NOMO-1 treated with dmso at 0.1 percent for 144 hours (cell line): ENCODE results near the gene SSNA1.

Source experiments
- DNase-seq: peaks from one replicate; lab custom pipeline; 2025; ENCODE audit not compliant: unreplicated experiment; lab: John Stamatoyannopoulos, UW

The SSNA1 gene

DNA sequence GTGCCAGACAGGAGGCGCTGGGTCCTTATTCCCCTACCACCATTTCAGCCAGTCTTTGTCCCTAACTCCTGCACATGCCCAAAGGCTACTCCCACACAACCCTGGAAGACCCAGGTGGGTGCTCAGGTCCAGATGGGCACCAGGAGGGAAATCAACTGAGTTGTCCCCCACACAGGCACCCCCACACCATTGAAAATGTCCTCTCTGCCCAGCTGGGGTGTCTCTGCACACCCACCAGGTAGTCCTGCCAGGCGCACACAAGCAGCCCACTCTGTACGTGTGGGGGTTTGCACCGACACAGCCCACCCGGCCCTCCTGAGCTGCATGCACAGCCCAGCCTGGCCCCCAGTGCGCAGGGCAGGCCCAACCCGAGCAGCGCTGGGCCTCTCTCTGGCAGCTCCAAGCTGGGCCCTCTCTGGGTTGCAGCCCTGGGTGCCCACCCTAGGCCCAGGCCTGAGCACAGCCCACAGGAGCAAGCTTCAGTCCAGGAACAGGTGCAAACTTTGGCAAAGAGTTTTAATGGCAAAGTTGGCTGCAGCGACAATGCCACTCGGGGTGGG is 31.4 kb downstream of the SSNA1 start:
- no peak for DNase-seq

DNA sequence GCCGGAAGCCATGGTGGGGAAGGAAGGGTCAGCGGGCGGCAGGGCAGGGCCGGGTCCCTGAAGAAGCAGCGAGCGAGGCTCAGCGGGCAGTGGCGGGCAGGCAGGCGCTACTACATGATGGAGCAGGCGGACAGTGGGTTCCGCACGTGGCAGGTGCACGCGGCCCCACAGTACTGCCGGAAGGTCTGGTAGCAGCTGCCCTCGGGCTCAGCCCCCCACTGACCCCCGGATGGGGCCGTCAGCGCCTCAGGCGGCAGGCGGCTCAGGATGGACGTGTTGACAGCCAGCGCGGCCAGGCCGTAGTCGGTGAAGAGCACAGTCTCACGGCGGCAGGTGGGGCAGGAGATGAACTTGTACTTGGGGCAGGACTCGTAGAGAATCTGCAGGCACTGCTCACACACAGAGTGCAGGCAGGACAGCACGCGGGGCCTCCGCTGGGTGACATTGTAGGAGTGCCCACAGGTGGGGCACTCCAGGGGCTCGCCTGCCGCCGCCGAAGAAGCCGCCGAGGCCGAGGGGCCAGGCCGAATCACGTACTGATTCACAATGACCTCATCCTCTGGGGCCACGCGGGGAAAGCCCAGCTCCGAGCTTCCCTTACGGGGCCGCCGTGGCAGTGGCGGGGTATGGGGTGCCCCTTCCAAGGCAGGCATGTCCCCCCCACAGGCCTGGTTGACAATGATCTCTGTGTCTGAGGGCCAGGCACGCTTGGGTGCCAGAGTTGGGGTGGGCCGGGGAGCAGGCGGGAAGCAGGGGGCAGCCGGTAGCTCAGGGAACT is 32.0 kb downstream of the SSNA1 start:
- no peak for DNase-seq

GRCh38 chr9:137221095-137221505 is 32.6 kb downstream of the SSNA1 start:
- DNase-seq, result no peak

- DNase-seq, result no peak
Observed at GRCh38 chr9:137221506-137222111, 33.1 kb downstream of the SSNA1 start.

GRCh38 chr9:137222190-137223077 is 34.0 kb downstream of the SSNA1 start, which contains the start of gene RNF208:
TSS of gene RNF208 (minus strand) at chr9:137222240. CDS start at chr9:137221212, 1,028 bp downstream.
- no peak for DNase-seq

GRCh38 chr9:137223078-137223970 is 34.8 kb downstream of the SSNA1 start:
- peak; percentile 98 for DNase-seq

GRCh38 chr9:137224830-137225694 is 36.6 kb downstream of the SSNA1 start, which contains the start of gene CYSRT1:
TSS of gene CYSRT1 (plus strand) at chr9:137225174. CDS start at chr9:137225622, 448 bp downstream.
- DNase-seq, result no peak

DNA sequence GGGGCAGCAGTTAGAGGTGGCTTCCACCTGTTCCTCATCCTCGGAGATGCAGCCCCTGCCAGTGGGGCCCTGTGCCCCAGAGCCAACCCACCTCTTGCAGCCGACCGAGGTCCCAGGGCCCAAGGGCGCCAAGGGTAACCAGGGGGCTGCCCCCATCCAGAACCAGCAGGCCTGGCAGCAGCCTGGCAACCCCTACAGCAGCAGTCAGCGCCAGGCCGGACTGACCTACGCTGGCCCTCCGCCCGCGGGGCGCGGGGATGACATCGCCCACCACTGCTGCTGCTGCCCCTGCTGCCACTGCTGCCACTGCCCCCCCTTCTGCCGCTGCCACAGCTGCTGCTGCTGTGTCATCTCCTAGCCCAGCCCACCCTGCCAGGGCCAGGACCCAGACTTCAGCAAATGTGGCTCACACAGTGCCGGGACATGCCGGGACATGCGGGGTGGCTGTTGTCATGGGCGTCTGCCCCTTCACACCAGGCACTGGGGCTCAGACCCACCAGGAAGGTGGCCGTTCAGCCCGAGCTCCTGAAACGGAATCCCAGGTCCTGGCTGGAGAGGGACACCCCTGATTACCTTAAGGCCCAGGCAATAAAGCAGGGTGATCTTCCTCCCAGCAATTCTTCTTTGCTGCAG is 37.3 kb downstream of the SSNA1 start:
- no peak for DNase-seq

DNA sequence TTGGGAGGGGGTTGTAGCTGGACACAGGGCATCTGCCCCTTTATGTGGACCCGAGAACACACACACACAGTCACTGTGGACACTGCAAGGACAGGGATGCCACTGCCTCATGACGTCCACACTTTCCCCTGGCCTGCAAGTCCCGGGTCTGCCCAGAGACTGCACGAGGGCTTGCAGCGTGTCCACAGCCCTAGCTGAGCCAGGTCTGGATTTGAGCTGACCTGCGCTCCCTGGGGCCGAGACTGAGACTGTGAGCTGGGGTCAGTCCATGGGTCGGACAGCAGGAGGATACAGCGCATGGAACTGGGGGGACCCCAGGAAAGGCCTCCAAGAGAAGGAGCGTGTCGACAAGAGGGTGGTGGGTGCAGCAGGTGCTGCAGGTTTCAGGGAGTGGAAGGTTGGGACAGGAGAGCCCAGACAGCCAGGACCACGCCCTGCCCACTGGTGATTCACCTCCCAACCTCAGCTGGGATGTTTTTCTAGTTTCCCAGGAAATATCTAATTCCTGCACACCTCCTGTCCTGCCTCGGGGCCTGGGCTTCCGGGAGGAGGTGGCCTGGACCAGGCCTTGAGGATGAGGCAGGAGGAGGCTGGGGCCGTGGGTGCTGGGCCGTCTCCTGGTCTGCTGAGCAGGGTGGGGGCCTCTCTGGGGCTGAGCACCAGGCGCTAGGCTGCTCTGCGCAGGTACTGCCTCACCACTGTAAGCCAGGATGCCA is 38.0 kb downstream of the SSNA1 start:
- DNase-seq, result no peak

GRCh38 chr9:137227054-137227852 is 38.8 kb downstream of the SSNA1 start, which contains the start of gene RNF224:
TSS of gene RNF224 (plus strand) at chr9:137227502. CDS start at chr9:137228336, 834 bp downstream.
- DNase-seq, result peak; percentile 67

DNA sequence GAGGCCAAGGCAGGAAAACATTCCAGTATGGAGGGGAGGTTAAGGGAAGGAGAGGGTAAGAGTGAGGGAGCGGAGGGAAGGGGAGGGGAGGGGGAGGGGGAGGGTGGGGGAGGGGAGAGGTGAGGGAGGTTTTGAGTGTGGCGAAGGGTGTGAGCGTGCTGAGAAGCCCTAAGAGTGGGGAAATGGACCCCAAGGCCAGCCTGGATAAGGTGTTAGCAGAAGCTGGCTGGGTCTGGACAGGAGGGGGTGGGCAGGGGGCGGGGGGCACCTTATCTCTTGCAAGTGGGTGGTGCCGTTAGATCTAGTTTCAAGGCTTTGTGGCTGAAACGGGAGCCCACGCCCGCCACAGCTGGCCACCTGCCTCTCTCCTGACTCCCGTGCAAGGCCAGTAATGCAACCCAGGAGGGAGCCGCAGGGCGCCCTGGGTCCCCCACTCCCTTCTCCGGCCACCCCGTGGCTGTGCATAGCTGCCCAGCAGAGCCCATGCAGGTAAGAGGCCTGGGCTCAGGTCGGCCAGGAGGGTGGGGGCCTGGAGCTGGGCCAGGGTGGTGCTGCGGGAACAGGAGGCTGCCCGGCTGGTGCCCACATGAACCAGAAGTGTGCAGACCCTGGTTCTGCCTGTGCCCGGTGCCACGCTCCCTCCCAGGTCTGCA is 39.5 kb downstream of the SSNA1 start:
- DNase-seq, result no peak

DNA sequence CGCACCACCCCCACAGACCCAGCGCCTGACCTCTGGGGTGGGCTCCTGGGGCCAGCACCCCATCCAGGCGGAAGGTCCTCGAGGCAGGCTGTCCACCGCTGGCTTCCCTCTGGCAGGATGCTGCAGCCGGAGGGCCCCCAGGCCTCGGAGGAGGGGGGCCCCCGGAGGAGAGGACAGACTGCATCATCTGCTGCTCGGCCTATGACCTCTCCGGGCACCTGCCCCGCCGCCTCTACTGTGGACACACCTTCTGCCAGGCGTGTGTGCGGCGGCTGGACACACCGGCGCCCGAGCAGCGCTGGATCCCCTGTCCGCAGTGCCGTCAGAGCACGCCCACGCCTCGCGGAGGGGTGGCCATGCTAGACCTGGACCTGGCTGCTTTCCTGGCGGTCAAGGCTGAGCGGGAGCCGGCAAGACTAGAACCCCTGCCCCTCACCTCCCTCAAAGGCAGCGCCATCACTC is 40.1 kb downstream of the SSNA1 start:
- DNase-seq, result no peak

DNA sequence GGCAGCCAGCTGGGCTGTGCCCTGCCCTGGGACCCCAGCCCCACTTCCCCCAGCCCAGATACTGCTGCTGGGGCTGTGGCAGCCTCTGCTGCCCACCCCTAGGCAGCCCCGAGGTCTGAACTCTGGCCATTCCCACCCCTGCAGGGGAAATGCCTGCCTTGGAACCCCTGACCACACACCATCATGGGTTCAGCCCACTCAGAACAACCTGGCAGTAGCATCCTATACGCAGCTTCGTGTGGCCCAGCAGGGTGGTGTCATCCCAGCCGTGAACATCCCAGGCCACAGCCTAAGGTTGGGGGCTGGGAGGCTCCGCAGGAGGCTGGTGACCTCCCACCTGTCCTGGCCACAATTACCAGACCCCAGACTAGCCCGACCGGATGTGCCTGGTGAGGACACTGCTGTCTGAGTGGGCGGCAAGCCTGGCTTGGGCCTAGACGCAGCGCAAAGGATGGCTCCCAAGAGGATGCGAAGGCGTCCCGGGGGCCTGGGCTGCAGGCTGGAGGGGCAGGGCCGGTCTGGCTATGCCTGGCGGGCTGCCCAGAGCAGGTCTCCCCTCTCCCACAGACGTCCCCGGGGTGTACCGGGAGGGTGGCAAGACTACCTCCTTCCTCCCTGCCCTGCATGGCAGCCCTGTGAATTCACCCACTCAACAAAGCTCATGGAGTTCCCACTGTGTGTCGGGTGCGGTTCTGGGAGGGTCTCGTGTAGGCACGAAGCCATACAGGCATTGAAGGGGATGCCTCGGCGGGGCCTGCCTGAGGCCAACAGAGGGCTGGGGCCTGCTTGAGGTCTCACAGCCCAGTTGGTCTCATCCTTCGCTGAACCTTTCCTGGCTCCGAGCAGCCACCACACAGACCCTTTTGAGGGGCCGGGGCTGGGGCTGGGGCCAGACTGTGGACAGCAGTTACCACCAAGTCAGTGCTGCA is 40.8 kb downstream of the SSNA1 start:
- no peak for DNase-seq

- DNase-seq, result no peak
Observed at GRCh38 chr9:137229903-137230704, 41.6 kb downstream of the SSNA1 start.
